HepG2 (cell line): ENCODE data around the gene GCLM. TPM values are rescaled to one million over a fixed set of nuclear protein-coding genes. Genes with fewer than 3 reads are reported as not detected.
"Not testable (repeated sequence)": the region's sequence is repeated elsewhere in the genome, so short reads cannot be mapped to it uniquely, and the experiment has no call there.

Experiments
- ATAC-seq: fragments of 200-7000 bp; cut with Tn5 transposase; 3 replicates; pipeline ENCODE4 v1.9.1; 2020; ENCODE audit warnings: mild to moderate bottlenecking, moderate library complexity
- BruUV-seq: library from RNA; stranded (reverse); fragments of 400-500 nt; replicated peaks from 2 replicates; lab custom pipeline; 2021; lab: Mats Ljungman, UMichigan
- CTCF ChIA-PET: fragments of 300-600 bp; formaldehyde crosslinking; extraction: SDS; loops from one replicate; lab custom pipeline; 2021; ENCODE audit warnings: low total read pairs, inconsistent platforms, low intra/inter-chr PET ratio; lab: Yijun Ruan, JAX
- POLR2A ChIA-PET: fragments of 350-600 bp; sonication (Branson Sonifier 250); formaldehyde crosslinking; loops from one replicate; lab custom pipeline; 2020; ENCODE audit warnings: antibody characterized with exemption, inconsistent platforms; lab: Yijun Ruan, JAX
- DNase-seq: peaks from one replicate; pipeline ENCODE4 v3.0.0-alpha.2; 2015; ENCODE audit warnings: low spot score
- FAIRE-seq: peaks from 3 replicates; lab custom pipeline; 2011; peaks lifted over from hg19 to GRCh38; lab: Jason Lieb, UNC
- H2AFZ ChIP-seq: one replicate; pipeline ENCODE4 v1.6.1; 2011; ENCODE audit warnings: low read length, inconsistent platforms
- H3K27ac ChIP-seq: fragments of 300-600 bp; 3 replicates; pipeline ENCODE4 v1.8.0; 2011; ENCODE audit warnings: mixed run types, mild to moderate bottlenecking, mixed read lengths, low read length, inconsistent platforms; ENCODE audit not compliant: insufficient read depth; ENCODE audit errors: extremely low read length
- H3K27me3 ChIP-seq, 2 experiments: fragments of 200-600 bp in 1 of 2; 2 replicates in 1 of 2; 3 replicates in 1 of 2; pipeline versions ENCODE4 v1.6.0 to v1.8.0; 2011; ENCODE audit warnings: low read length in 2 of 2, mild to moderate bottlenecking in 2 of 2, moderate library complexity in 2 of 2, inconsistent platforms in 1 of 2; ENCODE audit not compliant: insufficient read depth in 2 of 2, control insufficient read depth in 1 of 2
- H3K36me3 ChIP-seq, 2 experiments: fragments of 200-600 bp in 1 of 2; replicated peaks in 1 of 2; 2 replicates in 1 of 2; 3 replicates in 1 of 2; pipeline versions ENCODE4 v1.5.1 to v1.8.0; 2011; ENCODE audit warnings: low read length in 2 of 2, inconsistent platforms in 1 of 2; ENCODE audit not compliant: insufficient read depth in 2 of 2, control insufficient read depth in 1 of 2
- H3K4me1 ChIP-seq: 2 replicates; pipeline ENCODE4 v1.5.1; 2012; ENCODE audit warnings: low read length, inconsistent platforms; ENCODE audit not compliant: insufficient read depth
- H3K4me2 ChIP-seq: 2 replicates; pipeline ENCODE4 v1.6.0; 2011; ENCODE audit warnings: low read depth, low read length, inconsistent platforms
- H3K4me3 ChIP-seq, 3 experiments: fragments of 200-600 bp in 1 of 3; sonication (generic), shearing (Covaris generic) in 1 of 3; replicated peaks in 1 of 3; 2 replicates each; pipeline ENCODE4 v1.5.1; 2011 to 2016; ENCODE audit warnings: low read length in 3 of 3, inconsistent platforms in 2 of 3, low read depth in 2 of 3, mild to moderate bottlenecking in 2 of 3, control low read depth in 1 of 3, mixed read lengths in 1 of 3; ENCODE audit not compliant: insufficient read depth in 1 of 3
- H3K79me2 ChIP-seq: one replicate; pipeline ENCODE4 v1.6.1; 2011; ENCODE audit warnings: low read length, inconsistent platforms; ENCODE audit not compliant: insufficient read depth
- H3K9ac ChIP-seq: 2 replicates; pipeline ENCODE4 v1.6.0; 2011; ENCODE audit warnings: mild to moderate bottlenecking, low read depth, low read length, inconsistent platforms; ENCODE audit not compliant: insufficient read depth
- H3K9me3 ChIP-seq: 2 replicates; pipeline ENCODE4 v1.5.1; 2012; ENCODE audit warnings: mild to moderate bottlenecking, low read length
- H4K20me1 ChIP-seq: 2 replicates; pipeline ENCODE4 v1.6.0; 2011; ENCODE audit warnings: inconsistent platforms, mild to moderate bottlenecking, low read length, moderate library complexity; ENCODE audit not compliant: insufficient read depth
- CBX5 ChIP-seq: sonication (generic); formaldehyde crosslinking; IDR thresholded peaks from 2 replicates; pipeline ENCODE4 v1.4.0; 2020; ENCODE audit warnings: missing genetic modification reagents, borderline replicate concordance
- ERF ChIP-seq: IDR thresholded peaks from 2 replicates; pipeline ENCODE4 v1.6.1; 2018; ENCODE audit warnings: missing biosample characterization, missing genetic modification reagents
- ETV5 ChIP-seq: IDR thresholded peaks from 2 replicates; pipeline ENCODE4 v1.6.1; 2018; ENCODE audit warnings: missing biosample characterization, missing genetic modification reagents, inconsistent platforms, borderline replicate concordance
- FOXK1 ChIP-seq: sonication (generic); formaldehyde crosslinking; IDR thresholded peaks from 2 replicates; pipeline ENCODE4 v1.4.0; 2020; ENCODE audit warnings: low read depth, missing genetic modification reagents, borderline replicate concordance
- HMGXB4 ChIP-seq, 2 experiments: sonication (generic) in 1 of 2; formaldehyde crosslinking in 1 of 2; IDR thresholded peaks; 2 replicates each; pipeline versions ENCODE4 v1.4.0 to v1.6.1; 2018 to 2020; ENCODE audit warnings: missing genetic modification reagents in 2 of 2, borderline replicate concordance in 1 of 2, low read depth in 1 of 2, mild to moderate bottlenecking in 1 of 2, missing biosample characterization in 1 of 2
- KLF16 ChIP-seq, 2 experiments: sonication (generic) in 1 of 2; formaldehyde crosslinking in 1 of 2; IDR thresholded peaks; 2 replicates each; pipeline versions ENCODE4 v1.6.1 to v1.8.0; 2016 to 2023; ENCODE audit warnings: missing genetic modification reagents in 2 of 2, missing compliant biosample characterization in 1 of 2
- TOPORS ChIP-seq: sonication (generic); formaldehyde crosslinking; IDR thresholded peaks from 2 replicates; pipeline ENCODE4 v1.8.0; 2023; ENCODE audit warnings: mild to moderate bottlenecking, missing genetic modification reagents
- ZGPAT ChIP-seq: IDR thresholded peaks from 2 replicates; pipeline ENCODE4 v1.6.1; 2016; ENCODE audit warnings: mild to moderate bottlenecking
- WGBS: methylation state at CpG from one replicate; pipeline ENCODE4 v1.1.6; 2017; ENCODE audit warnings: low lambda C conversion rate; 5-methylcytosine and 5-hydroxymethylcytosine counted together
- in situ Hi-C: cut with HindIII; loops from 2 replicates; pipeline ENCODE4 v1.10.0; 2017; ENCODE audit warnings: low pct_unique_long_range_greater_than_20kb; ENCODE audit not compliant: extremely low pct_ligation_motif_present
- intact Hi-C: fragments of 100-400 bp; cut with micrococcal nuclease; formaldehyde crosslinking; loops from one replicate; pipeline ENCODE4 v1.10.0; 2022; ENCODE audit not compliant: unreplicated experiment
- polyA plus RNA-seq, 8 experiments: library from polyadenylated mRNA; depleted of rRNA in 3 of 8; stranded (reverse) in 7 of 8; unstranded in 1 of 8; fragments of >200 nt; fragmentation: Illumina TruSeq in 4 of 8; extraction: Trizol in 4 of 8; gene quantifications; 2 replicates each; pipeline versions ENCODE4 v1.2.1 to v1.2.3, GENCODE V29; 2011 to 2016; ENCODE audit warnings: low read depth in 4 of 8, missing spikeins in 1 of 8, mixed read lengths in 1 of 8; ENCODE audit not compliant: insufficient read depth in 1 of 8
- total RNA-seq, 5 experiments: library from RNA; depleted of rRNA; stranded (reverse); fragments of >200 nt; fragmentation: Illumina TruSeq; extraction: Trizol; gene quantifications; 2 replicates each; pipeline ENCODE4 v1.2.3, GENCODE V29; 2016; ENCODE audit warnings: low read depth in 1 of 5
- TF ChIP-seq, protein P1 (sequence below): sonication (generic); formaldehyde crosslinking; IDR thresholded peaks from 2 replicates; pipeline ENCODE4 v1.5.1; 2020; ENCODE audit warnings: mild to moderate bottlenecking, missing genetic modification reagents
- TF ChIP-seq, protein P2 (sequence below): sonication (generic); formaldehyde crosslinking; IDR thresholded peaks from 2 replicates; pipeline ENCODE4 v1.4.0; 2020; ENCODE audit warnings: missing genetic modification reagents
- TF ChIP-seq, protein P3 (sequence below): sonication (generic); formaldehyde crosslinking; IDR thresholded peaks from 2 replicates; pipeline ENCODE4 v1.5.0; 2020; ENCODE audit warnings: missing genetic modification reagents, mild to moderate bottlenecking, borderline replicate concordance

The GCLM gene
- total and polyA plus RNA-seq, 2 of the 13 experiments (the other 11 are each of a cell fraction or from before 2014, with no cell fraction given): 8.7 to 29.9 TPM

DNA sequence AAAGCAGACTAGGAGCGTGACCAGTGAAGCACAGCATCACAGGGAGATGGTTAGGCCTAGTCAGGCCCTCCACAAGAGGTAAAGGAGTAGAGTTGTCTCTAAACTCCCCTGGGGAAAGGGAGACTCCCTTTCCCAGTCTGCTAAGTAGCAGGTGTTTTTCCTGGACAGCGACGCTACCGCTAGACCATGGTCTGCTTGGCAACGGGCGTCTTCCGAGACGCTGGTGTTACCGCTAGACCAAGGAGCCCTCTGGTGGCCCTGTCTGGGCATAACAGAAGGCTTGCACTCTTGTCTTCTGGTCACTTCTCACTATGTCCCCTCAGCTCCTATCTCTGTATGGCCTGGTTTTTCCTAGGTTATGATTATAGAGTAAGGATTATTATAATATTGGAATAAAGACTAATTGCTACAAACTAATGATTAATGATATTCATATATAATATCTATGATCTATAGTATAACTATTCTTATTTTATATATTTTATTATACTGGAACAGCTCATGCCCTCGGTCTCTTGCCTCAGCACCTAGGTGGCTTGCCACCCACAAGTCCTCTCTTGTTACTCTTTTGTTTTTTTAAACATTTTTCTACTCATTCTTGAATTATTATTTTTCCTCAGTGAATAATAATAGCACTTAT lies 58.4 kb downstream of the GCLM start:
- CTCF ChIA-PET: interaction anchor here (1.2 to 1.4 kb wide), 2 partner anchors 221 to 413 kb away, joined by 3 to 8 read pairs; no protein-coding TSS in a partner anchor
- ATAC-seq, H4K20me1 ChIP-seq, H3K9ac ChIP-seq, H3K4me2 ChIP-seq, BruUV-seq, H3K27me3 ChIP-seq, H2AFZ ChIP-seq, H3K4me1 ChIP-seq, in situ Hi-C loops, H3K4me3 ChIP-seq, H3K79me2 ChIP-seq, H3K36me3 ChIP-seq, H3K27ac ChIP-seq, intact Hi-C loops: not testable (repeated sequence)
- H3K9me3 ChIP-seq: peaks cover 16% of the 10 kb centered on the region
- 20% methylated on average over 10 of the region's 10 CpGs for WGBS
- POLR2A ChIA-PET: interaction anchor here (0.6 kb wide), 1 partner anchor 259 kb away, joined by 3 read pairs; no protein-coding TSS in a partner anchor
- DNase-seq: peak; percentile 37
- peak; percentile 15 for FAIRE-seq
- TF ChIP-seq FOXK1 (CRISPR knock-in tag) (0 out of 2 replicates have a peak, but pooled peaks have one; percentile 28), KLF16 (CRISPR knock-in tag; IDR thresholded peaks at IDR 0.05) (0 out of 4 replicates have a peak, but pooled peaks of 1 of the 2 experiments have one; percentile 21), ERF (CRISPR knock-in tag) (0 out of 2 replicates have a peak, but pooled peaks have one; percentile 36), ZGPAT (0 out of 2 replicates have a peak, but pooled peaks have one; percentile 22), TOPORS (0 out of 2 replicates have a peak, but pooled peaks have one; percentile 27), CBX5 (peak; percentile 70; the same call in 1 of the 2 replicates), ETV5 (CRISPR knock-in tag) (peak; percentile 20; the same call in 1 of the 2 replicates), HMGXB4 (CRISPR knock-in tag; IDR thresholded peaks at IDR 0.05; ENCODE audit: borderline replicate concordance in 1 of 2, low read depth in 1 of 2) (peak in 1 of 2 experiments; percentile 52; a peak in 1 of 4 replicates)
- TF ChIP-seq, protein P1, sequence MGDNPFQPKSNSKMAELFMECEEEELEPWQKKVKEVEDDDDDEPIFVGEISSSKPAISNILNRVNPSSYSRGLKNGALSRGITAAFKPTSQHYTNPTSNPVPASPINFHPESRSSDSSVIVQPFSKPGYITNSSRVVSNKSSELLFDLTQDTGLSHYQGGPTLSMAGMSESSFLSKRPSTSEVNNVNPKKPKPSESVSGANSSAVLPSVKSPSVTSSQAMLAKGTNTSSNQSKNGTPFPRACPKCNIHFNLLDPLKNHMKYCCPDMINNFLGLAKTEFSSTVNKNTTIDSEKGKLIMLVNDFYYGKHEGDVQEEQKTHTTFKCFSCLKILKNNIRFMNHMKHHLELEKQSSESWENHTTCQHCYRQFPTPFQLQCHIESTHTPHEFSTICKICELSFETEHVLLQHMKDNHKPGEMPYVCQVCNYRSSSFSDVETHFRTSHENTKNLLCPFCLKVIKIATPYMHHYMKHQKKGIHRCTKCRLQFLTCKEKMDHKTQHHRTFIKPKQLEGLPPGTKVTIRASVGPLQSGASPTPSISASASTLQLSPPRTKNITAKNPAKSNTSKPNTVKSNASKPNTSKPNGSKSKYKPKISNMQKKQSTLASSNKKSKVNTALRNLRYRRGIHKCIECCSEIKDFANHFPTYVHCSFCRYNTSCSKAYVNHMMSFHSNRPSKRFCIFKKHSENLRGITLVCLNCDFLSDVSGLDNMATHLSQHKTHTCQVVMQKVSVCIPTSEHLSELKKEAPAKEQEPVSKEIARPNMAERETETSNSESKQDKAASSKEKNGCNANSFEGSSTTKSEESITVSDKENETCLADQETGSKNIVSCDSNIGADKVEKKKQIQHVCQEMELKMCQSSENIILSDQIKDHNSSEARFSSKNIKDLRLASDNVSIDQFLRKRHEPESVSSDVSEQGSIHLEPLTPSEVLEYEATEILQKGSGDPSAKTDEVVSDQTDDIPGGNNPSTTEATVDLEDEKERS: peak; percentile 98
- TF ChIP-seq, protein P2, sequence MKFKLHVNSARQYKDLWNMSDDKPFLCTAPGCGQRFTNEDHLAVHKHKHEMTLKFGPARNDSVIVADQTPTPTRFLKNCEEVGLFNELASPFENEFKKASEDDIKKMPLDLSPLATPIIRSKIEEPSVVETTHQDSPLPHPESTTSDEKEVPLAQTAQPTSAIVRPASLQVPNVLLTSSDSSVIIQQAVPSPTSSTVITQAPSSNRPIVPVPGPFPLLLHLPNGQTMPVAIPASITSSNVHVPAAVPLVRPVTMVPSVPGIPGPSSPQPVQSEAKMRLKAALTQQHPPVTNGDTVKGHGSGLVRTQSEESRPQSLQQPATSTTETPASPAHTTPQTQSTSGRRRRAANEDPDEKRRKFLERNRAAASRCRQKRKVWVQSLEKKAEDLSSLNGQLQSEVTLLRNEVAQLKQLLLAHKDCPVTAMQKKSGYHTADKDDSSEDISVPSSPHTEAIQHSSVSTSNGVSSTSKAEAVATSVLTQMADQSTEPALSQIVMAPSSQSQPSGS (CRISPR knock-in tag): 0 out of 2 replicates have a peak, but pooled peaks have one; percentile 51
- TF ChIP-seq, protein P3, sequence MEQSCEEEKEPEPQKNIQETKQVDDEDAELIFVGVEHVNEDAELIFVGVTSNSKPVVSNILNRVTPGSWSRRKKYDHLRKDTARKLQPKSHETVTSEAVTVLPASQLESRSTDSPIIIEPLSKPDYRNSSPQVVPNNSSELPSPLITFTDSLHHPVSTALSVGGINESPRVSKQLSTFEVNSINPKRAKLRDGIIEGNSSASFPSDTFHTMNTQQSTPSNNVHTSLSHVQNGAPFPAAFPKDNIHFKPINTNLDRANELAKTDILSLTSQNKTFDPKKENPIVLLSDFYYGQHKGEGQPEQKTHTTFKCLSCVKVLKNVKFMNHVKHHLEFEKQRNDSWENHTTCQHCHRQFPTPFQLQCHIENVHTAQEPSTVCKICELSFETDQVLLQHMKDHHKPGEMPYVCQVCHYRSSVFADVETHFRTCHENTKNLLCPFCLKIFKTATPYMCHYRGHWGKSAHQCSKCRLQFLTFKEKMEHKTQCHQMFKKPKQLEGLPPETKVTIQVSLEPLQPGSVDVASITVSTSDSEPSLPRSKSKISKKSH (CRISPR knock-in tag): peak; percentile 99
